HepG2 (cell line): ENCODE data around the gene NEK6. TPM values are rescaled to one million over a fixed set of nuclear protein-coding genes. Genes with fewer than 3 reads are reported as not detected.

Source experiments
- ADNP ChIP-seq: sonication (generic); formaldehyde crosslinking; IDR thresholded peaks from 2 replicates; pipeline ENCODE4 v1.4.0; 2020; ENCODE audit warnings: missing genetic modification reagents
- ATF7-NPFF ChIP-seq: sonication (generic); formaldehyde crosslinking; IDR thresholded peaks from 2 replicates; pipeline ENCODE4 v1.8.1; 2023; ENCODE audit warnings: mild to moderate bottlenecking, low read depth, missing genetic modification reagents, moderate library complexity
- CREB3 ChIP-seq: sonication (generic); formaldehyde crosslinking; IDR thresholded peaks from 2 replicates; pipeline ENCODE4 v1.5.0; 2020; ENCODE audit warnings: missing genetic modification reagents
- KDM4B ChIP-seq: sonication (generic); formaldehyde crosslinking; IDR thresholded peaks from 2 replicates; pipeline ENCODE4 v1.4.0; 2020; ENCODE audit warnings: missing genetic modification reagents
- MTA3 ChIP-seq: sonication (generic); formaldehyde crosslinking; IDR thresholded peaks from 2 replicates; pipeline ENCODE4 v1.4.0; 2020; ENCODE audit warnings: missing genetic modification reagents
- ONECUT2 ChIP-seq: sonication (generic); formaldehyde crosslinking; IDR thresholded peaks from 2 replicates; pipeline ENCODE4 v1.4.0; 2020; ENCODE audit warnings: missing genetic modification reagents
- PHF21A ChIP-seq: sonication (generic); formaldehyde crosslinking; IDR thresholded peaks from 2 replicates; pipeline ENCODE4 v1.5.0; 2020; ENCODE audit warnings: mild to moderate bottlenecking, missing genetic modification reagents
- SMARCE1 ChIP-seq: fragments of 450-650 bp; IDR thresholded peaks from 2 replicates; pipeline ENCODE4 v1.6.1; 2017; ENCODE audit warnings: borderline replicate concordance
- STAT6 ChIP-seq: sonication (generic); formaldehyde crosslinking; IDR thresholded peaks from 2 replicates; pipeline ENCODE4 v1.4.0; 2020; ENCODE audit warnings: missing genetic modification reagents, mild to moderate bottlenecking, borderline replicate concordance
- ZHX2 ChIP-seq, 2 experiments: sonication (generic) in 1 of 2; formaldehyde crosslinking in 1 of 2; IDR thresholded peaks; 2 replicates each; pipeline versions ENCODE4 v1.6.1 to v1.9.0; 2014 to 2022; ENCODE audit warnings: antibody characterized with exemption in 1 of 2, borderline replicate concordance in 1 of 2, inconsistent platforms in 1 of 2, low read depth in 1 of 2, missing genetic modification reagents in 1 of 2
- ZNF225 ChIP-seq: sonication (generic); formaldehyde crosslinking; IDR thresholded peaks from 2 replicates; pipeline ENCODE4 v1.4.0; 2020; ENCODE audit warnings: mild to moderate bottlenecking, missing genetic modification reagents
- ZNF264 ChIP-seq: sonication (generic); formaldehyde crosslinking; IDR thresholded peaks from 2 replicates; pipeline ENCODE4 v1.4.0; 2020; ENCODE audit warnings: missing genetic modification reagents
- ZNF878 ChIP-seq: sonication (generic); formaldehyde crosslinking; IDR thresholded peaks from 2 replicates; pipeline ENCODE4 v1.8.1; 2023; ENCODE audit warnings: mild to moderate bottlenecking, missing genetic modification reagents, moderate library complexity
- polyA plus RNA-seq, 8 experiments: library from polyadenylated mRNA; depleted of rRNA in 3 of 8; stranded (reverse) in 7 of 8; unstranded in 1 of 8; fragments of >200 nt; fragmentation: Illumina TruSeq in 4 of 8; extraction: Trizol in 4 of 8; gene quantifications; 2 replicates each; pipeline versions ENCODE4 v1.2.1 to v1.2.3, GENCODE V29; 2011 to 2016; ENCODE audit warnings: low read depth in 4 of 8, missing spikeins in 1 of 8, mixed read lengths in 1 of 8; ENCODE audit not compliant: insufficient read depth in 1 of 8
- total RNA-seq, 5 experiments: library from RNA; depleted of rRNA; stranded (reverse); fragments of >200 nt; fragmentation: Illumina TruSeq; extraction: Trizol; gene quantifications; 2 replicates each; pipeline ENCODE4 v1.2.3, GENCODE V29; 2016; ENCODE audit warnings: low read depth in 1 of 5
- TF ChIP-seq, protein P1 (sequence below): sonication (generic); formaldehyde crosslinking; IDR thresholded peaks from 2 replicates; pipeline ENCODE4 v1.4.0; 2020; ENCODE audit warnings: missing genetic modification reagents, borderline replicate concordance

Gene NEK6
- total and polyA plus RNA-seq, 2 of the 13 experiments (the other 11 are each of a cell fraction or from before 2014, with no cell fraction given), result 30.4 to 119 TPM

- TF ChIP-seq, protein P1, sequence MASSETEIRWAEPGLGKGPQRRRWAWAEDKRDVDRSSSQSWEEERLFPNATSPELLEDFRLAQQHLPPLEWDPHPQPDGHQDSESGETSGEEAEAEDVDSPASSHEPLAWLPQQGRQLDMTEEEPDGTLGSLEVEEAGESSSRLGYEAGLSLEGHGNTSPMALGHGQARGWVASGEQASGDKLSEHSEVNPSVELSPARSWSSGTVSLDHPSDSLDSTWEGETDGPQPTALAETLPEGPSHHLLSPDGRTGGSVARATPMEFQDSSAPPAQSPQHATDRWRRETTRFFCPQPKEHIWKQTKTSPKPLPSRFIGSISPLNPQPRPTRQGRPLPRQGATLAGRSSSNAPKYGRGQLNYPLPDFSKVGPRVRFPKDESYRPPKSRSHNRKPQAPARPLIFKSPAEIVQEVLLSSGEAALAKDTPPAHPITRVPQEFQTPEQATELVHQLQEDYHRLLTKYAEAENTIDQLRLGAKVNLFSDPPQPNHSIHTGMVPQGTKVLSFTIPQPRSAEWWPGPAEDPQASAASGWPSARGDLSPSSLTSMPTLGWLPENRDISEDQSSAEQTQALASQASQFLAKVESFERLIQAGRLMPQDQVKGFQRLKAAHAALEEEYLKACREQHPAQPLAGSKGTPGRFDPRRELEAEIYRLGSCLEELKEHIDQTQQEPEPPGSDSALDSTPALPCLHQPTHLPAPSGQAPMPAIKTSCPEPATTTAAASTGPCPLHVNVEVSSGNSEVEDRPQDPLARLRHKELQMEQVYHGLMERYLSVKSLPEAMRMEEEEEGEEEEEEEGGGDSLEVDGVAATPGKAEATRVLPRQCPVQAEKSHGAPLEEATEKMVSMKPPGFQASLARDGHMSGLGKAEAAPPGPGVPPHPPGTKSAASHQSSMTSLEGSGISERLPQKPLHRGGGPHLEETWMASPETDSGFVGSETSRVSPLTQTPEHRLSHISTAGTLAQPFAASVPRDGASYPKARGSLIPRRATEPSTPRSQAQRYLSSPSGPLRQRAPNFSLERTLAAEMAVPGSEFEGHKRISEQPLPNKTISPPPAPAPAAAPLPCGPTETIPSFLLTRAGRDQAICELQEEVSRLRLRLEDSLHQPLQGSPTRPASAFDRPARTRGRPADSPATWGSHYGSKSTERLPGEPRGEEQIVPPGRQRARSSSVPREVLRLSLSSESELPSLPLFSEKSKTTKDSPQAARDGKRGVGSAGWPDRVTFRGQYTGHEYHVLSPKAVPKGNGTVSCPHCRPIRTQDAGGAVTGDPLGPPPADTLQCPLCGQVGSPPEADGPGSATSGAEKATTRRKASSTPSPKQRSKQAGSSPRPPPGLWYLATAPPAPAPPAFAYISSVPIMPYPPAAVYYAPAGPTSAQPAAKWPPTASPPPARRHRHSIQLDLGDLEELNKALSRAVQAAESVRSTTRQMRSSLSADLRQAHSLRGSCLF (CRISPR knock-in tag), result no peak
- TF ChIP-seq MTA3 (CRISPR knock-in tag), result no peak
- TF ChIP-seq ATF7-NPFF, result no peak
- TF ChIP-seq CREB3 (CRISPR knock-in tag), result no peak
- 0 out of 2 replicates have a peak, but pooled peaks have one; percentile 54 for TF ChIP-seq ZNF264 (CRISPR knock-in tag)
- no peak for TF ChIP-seq ONECUT2 (CRISPR knock-in tag)
- no peak for TF ChIP-seq ZNF225 (CRISPR knock-in tag)
- no peak for TF ChIP-seq ADNP
- no peak for TF ChIP-seq KDM4B
- TF ChIP-seq STAT6 (CRISPR knock-in tag), result no peak
- no peak for TF ChIP-seq PHF21A (CRISPR knock-in tag)
- TF ChIP-seq ZHX2 (IDR thresholded peaks at IDR 0.05; ENCODE audit: low read depth), result no peak
- TF ChIP-seq ZHX2 (CRISPR knock-in tag; IDR thresholded peaks at IDR 0.05; ENCODE audit: borderline replicate concordance), result no peak
- TF ChIP-seq ZNF878 (CRISPR knock-in tag), result no peak
- TF ChIP-seq SMARCE1, result no peak
Observed at GRCh38 chr9:124350494-124351263, 92.9 kb downstream of the NEK6 start (continued).
